GM12892 (cell line): ENCODE measurements around the gene BTBD6.
"Not testable (repeated sequence)": the region's sequence is repeated elsewhere in the genome, so short reads cannot be mapped to it uniquely, and the experiment has no call there.

Experiments
- DNase-seq: peaks from one replicate; pipeline ENCODE4 v3.0.0; 2011; ENCODE audit not compliant: insufficient read length
- FAIRE-seq: peaks from 2 replicates; lab custom pipeline; 2011; peaks lifted over from hg19 to GRCh38; lab: Jason Lieb, UNC
- POLR2A ChIP-seq: IDR thresholded peaks from 2 replicates; pipeline ENCODE4 v1.6.1; 2011; ENCODE audit warnings: low read depth, low read length, control low read depth
- POLR2AphosphoS5 ChIP-seq: IDR thresholded peaks from 2 replicates; pipeline ENCODE4 v1.6.1; 2011; ENCODE audit warnings: low read depth, low read length, control low read depth
- TAF1 ChIP-seq: IDR thresholded peaks from 2 replicates; pipeline ENCODE4 v1.6.1; 2011; ENCODE audit warnings: low read depth, mild to moderate bottlenecking, control low read depth, low read length, borderline replicate concordance

BTBD6 gene

DNA sequence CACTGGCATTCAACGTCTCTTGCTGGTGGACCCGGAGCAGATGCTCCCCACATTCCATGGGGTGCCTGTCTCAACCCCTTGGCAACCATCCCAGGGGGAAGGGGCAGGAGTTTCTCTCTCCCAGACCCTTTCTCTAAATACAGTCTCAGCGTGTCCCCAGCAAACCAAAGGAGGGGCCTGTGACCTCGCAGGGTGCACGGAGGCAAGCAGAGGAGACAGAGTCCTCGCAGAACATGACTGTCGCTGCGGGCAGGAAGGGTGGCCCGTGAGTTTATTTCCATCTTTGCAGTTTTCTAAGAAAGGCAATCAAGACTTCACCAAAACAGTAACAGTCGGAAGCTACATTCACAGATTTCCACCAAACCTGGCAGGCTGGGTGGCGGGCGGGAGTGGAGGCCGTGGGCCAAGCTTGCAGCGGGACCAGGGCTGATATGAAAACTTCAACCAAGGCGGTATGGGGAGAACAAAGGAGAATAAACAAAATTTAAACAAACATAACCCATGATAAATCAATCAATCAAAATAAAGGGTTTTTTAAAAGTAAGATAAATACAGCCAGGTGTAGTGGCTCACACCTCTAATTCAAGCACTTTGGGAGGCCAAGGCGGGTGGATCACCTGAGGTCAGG lies 33.9 kb downstream of the BTBD6 start:
- FAIRE-seq (no peak), DNase-seq (no peak)
- TF ChIP-seq POLR2A: no peak
- no peak for TF ChIP-seq POLR2AphosphoS5
- TF ChIP-seq TAF1: no peak

DNA sequence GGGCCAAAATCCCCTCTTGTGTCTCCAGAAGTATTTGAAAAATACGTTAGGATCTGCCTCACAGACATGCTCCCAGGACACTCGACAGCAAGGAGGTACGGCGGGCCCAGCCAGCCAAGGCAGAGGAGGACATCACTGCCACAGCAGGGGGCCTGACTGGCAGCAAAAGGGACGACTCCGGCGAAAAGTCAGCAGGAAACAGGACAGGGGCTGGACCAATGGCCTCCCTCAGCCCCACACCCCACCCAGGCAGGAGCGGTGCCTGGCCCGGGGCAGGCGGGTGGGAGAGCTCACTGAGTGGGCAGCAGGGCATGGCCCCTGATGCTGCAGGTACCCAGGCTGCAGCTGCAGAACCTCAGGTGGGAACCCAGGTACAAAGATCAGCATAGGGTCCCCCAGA lies 34.7 kb downstream of the BTBD6 start:
- no peak for TF ChIP-seq POLR2A
- FAIRE-seq: no peak
- DNase-seq: no peak

DNA sequence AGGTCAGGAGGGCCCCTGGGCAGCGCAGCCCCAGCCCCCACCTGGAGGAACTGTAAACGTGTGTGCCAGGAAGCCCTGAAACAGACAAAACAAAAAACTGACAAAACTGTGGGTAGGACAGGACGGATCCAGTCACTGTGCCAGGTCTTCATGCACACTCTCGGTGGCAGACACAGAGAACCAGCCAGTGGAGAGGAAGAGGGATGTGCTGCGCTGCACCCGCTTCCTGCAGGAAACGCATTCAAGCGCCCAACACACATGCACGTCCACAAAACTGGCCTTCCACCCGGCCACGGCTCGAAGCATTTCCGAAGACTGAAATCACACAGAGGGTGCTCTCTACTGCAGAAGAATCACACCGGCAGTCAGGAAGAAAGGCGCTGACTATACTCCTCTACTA lies 35.6 kb downstream of the BTBD6 start:
- DNase-seq: no peak
- no peak for TF ChIP-seq TAF1
- TF ChIP-seq POLR2AphosphoS5: no peak
- TF ChIP-seq POLR2A: no peak
- FAIRE-seq: no peak

DNA sequence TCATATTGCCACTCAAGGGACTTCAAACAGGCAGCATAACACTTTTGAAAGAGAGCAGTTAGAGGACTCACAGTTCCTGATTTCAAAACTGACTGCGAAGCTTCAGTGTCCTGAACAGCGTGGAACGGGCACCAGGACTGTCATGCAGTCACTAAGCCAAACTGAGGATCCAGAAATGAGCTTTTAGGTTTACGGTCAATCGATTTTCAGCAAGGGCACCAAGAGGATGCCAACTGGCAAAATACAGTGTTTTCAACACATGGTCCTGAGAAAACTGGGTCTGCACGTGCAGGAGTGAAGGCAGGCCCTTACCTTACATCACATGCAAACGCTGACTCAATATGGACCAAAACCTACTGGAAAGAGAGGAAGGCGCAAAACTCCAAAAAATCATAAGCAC lies 36.8 kb downstream of the BTBD6 start:
- DNase-seq: no peak
- FAIRE-seq: no peak
- TF ChIP-seq POLR2AphosphoS5 (no peak), TAF1 (no peak), POLR2A (no peak)

DNA sequence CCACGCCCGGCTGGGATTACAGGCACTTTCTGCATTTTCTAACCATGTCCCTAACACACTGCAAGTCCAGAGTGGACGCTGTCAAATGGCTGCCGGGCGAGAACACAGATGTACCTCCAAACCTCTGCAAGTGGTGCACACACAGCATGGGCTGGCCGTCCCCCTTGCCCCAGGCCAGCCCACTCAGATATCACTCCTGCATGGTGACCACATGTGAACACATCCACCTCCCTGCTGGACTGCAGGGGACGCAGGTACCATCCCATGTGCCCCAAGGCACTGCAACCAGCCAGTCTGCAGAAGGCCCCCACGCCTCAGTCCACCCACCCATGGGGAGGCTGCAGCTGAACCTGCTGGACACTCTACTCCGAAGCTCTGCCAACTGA lies 38.4 kb downstream of the BTBD6 start:
- DNase-seq (no peak), FAIRE-seq (no peak)
- TF ChIP-seq POLR2A: no peak
- TF ChIP-seq TAF1: no peak
- TF ChIP-seq POLR2AphosphoS5: no peak

DNA sequence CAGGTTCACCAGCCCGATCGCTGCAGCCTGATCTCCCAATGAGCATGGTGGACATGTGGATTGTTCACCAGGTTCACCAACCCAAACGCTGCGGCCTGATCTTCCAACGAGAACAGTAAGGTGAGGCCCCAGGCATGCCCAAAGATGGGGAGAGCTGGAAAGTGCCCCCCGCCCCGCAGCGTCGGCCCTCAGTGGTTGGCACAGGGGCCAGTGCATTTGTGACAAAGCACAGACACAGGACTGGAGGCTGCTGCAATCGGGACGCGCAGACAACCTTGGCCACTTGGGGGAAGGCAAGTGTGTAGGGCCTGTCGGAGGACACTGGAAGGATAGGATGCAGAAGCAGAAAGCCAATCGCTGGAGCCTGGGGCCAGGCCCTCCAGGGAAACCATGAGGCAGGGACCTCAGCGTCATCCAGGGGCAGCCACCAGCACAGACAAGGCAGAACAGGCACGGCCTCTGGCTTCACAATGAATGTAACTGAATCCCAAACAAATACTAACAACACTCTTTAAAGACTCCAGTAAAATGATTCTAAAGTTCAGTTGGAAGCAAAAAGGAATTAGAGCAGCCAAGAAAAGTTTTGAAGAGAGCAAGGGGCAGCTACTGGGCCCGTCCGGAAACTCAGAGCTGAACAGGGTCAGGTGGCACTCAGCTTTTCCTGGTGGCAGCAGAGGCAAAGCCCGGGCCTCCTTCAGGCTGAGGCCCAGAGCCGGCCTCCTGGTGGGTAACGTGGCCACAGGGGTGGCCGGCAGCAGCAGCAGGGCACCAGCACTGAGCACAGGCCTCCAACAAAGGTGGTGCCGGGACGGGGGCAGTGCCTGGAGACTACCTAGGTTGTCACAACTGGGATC lies 39.1 kb downstream of the BTBD6 start:
- DNase-seq: no peak
- no peak for FAIRE-seq
- TF ChIP-seq POLR2AphosphoS5: no peak
- TF ChIP-seq POLR2A: no peak
- no peak for TF ChIP-seq TAF1

DNA sequence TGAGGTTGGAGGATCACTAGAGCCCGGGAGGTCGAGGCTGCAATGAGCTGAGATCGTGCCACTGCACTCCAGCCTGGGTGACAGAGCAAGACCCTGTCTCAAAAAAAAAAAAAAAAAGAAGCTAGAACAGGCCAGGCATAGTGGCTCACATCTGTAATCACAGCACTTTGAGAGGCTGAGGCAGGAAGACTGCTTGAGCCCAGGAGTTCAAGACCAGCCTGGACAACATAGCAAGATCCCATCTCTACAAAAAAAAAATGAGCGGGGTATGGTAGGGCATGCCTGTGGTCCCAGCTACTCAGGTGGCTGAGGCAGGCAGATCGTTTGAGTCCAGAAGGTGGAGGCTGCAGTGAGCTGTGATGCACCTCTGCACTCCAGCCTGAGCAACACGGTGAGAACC lies 40.6 kb downstream of the BTBD6 start:
- not testable (repeated sequence) for FAIRE-seq, DNase-seq

DNA sequence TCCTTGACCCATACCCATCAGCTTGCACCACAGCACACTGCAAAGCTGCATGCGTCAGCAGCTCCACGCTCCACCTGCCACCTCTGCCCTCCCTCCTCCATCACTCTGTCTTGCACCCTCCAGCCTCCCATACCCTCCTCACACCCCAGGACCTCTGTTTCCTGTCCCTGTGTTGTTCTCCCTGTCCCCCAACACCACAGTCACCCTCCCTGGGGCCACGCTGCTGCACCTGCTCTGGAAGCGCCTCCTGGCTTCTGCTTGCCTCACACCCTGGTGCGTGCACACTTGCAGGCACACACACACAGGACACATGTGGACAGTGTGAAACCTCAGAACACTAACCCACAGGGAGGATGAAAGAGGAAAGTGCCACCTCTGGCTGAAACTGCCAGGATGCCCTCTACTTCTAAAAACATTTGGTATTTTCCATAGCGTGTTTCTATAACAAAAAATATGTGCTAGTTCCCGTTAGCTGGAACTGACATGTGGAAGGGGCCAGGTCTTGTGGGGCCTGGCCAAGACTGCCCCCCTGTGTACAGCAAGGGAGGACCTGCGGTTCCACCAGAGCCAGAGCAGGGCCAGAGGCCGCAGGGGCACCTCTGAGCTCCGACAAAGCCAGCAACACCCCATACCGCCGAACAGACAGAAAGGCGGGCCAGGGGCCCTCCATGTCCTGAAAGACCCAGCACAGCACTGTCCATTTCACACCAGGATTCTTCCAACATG lies 42.5 kb downstream of the BTBD6 start:
- FAIRE-seq: no peak
- DNase-seq: no peak
- TF ChIP-seq TAF1 (no peak), POLR2A (no peak), POLR2AphosphoS5 (no peak)

DNA sequence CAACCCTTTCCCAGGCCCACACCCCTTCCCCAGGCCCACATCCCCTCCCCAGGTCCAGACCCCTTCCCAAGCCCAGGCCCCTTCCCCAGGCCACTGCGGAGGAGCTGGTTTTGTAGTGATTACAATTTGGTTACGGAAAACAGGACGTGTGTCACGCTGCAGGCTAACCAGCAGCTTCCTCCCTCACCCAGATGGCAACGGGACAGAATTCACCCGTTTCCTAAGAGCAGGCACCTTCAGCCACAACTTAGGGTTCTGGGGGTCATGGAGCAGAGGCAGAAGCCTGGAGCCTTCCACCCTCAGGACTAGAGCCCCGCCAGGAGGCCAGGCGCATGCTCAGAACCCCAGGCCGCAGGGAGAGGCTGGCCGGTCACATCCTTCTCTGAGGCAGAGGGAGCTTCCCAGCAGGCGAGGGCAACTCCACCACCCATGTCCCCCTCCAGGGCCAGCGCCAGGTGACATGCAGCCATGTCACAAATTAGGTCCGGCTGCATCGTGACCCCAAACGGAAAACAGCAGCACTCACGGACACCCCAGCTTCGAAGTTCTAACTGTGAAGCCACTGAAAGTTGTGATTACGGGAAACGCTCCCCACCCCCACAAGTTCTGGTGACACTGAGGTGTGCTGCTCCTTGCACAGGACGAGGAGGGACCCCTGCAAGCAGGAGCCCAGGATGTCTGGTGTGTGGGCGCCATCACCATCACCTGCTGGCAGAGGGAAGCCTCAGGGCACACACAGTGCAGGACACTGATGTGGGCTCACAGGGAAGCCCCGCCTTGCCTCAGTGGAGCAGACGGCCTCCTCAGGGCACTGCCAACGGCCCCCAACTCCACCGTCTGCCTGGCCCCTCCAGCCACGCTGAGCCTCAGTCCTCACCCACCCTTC lies 44.7 kb downstream of the BTBD6 start:
- no peak for FAIRE-seq
- no peak for TF ChIP-seq POLR2A
- no peak for DNase-seq

DNA sequence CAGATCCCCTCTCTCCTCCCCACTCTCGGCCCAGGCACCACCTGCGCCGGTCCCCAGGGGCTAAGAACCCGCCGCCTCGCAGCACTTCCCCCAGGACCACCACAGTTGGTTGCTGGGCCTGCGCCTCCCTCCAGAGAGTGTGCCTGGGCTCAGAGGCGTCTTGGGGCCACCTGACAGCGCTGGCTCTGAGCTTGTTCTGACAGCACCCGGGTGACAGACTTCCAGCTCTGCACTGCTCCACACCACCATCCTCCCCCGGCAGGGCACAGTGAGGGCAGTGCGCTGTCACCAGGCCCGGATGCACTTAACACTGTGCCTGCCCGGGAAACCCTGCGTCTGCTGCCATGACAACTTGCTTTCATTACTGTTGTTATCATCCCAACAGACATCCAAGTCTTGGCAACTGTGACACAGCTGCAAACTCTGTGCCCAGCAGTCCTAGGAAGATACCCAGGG lies 45.8 kb downstream of the BTBD6 start:
- TF ChIP-seq TAF1 (no peak), POLR2AphosphoS5 (no peak), POLR2A (no peak)
- DNase-seq (no peak), FAIRE-seq (peak; percentile 66)

DNA sequence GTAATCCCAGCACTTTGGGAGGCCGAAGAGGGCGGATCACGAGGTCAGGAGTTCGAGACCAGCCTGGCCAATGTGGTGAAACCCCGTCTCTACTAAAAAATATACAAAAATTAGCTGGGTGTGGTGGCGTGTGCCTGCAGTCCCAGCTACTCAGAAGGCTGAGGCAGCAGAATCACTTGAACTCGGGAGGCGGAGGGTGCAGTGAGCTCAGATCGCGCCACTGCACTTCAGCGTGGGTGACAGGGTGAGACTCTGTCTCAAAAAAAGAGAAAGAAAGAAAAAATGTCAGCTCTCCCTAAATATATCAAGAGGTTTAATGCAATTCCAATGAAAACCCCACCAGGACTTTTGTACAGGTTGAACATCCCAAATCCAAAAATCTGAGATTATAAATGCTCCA lies 49.0 kb downstream of the BTBD6 start:
- FAIRE-seq, DNase-seq: not testable (repeated sequence)
